Sigmoid colon (tissue), 4 donors: ENCODE data around the gene CEP95.

ENCODE experiments used
- EP300 ChIP-seq, 4 donors: sonication (generic); formaldehyde crosslinking; IDR thresholded peaks; one replicate each; pipeline ENCODE4 v1.6.1; 2017; ENCODE audit warnings: antibody characterized with exemption in 4 of 4
- POLR2A ChIP-seq, 2 donors: fragments of 450-650 bp; IDR thresholded peaks; one replicate each; pipeline ENCODE4 v1.6.1; 2016; ENCODE audit warnings: antibody characterized with exemption in 2 of 2, mild to moderate bottlenecking in 2 of 2, moderate library complexity in 2 of 2
- POLR2AphosphoS5 ChIP-seq, 4 donors: sonication (generic); formaldehyde crosslinking; IDR thresholded peaks; one replicate each; pipeline ENCODE4 v1.6.1; 2017; ENCODE audit warnings: antibody characterized with exemption in 4 of 4
- TF ChIP-seq, protein P1 (sequence below), 4 experiments: fragments of 450-650 bp in 3 of 4; fragments of 200-600 bp in 1 of 4; IDR thresholded peaks; one replicate each; pipeline ENCODE4 v1.5.1; 2016 to 2019; ENCODE audit warnings: antibody characterized with exemption in 4 of 4, mild to moderate bottlenecking in 3 of 4, moderate library complexity in 2 of 4

DNA sequence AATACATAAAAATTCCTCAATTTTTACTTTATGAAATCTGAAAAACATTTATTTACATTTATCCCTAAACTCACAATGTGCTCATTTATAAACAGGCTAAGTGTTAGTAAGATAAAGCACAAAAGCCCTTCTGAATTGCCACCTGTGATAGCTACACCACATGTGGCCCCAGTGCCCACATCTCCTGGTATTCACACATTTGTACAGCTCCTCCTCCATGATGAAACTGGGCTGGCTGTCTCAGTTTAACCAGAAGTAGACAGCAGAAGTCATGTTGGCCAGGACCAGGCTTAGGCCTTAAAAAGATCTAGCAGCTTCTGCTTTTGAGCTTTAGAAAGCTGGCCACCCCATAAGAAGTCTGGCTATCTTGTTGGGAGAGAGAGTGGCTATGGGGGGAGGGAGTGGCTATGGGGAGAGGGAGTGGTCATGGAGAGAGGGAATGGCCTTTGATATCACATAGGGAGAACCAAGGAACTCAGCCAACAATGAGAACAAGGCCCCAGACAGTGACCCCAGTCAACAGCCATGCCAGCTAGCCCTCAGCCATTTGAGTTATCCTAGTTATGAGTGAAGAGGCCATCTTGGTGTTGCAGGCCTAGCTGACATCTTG, 47.4 kb downstream of the CEP95 start:
- TF ChIP-seq, protein P1, sequence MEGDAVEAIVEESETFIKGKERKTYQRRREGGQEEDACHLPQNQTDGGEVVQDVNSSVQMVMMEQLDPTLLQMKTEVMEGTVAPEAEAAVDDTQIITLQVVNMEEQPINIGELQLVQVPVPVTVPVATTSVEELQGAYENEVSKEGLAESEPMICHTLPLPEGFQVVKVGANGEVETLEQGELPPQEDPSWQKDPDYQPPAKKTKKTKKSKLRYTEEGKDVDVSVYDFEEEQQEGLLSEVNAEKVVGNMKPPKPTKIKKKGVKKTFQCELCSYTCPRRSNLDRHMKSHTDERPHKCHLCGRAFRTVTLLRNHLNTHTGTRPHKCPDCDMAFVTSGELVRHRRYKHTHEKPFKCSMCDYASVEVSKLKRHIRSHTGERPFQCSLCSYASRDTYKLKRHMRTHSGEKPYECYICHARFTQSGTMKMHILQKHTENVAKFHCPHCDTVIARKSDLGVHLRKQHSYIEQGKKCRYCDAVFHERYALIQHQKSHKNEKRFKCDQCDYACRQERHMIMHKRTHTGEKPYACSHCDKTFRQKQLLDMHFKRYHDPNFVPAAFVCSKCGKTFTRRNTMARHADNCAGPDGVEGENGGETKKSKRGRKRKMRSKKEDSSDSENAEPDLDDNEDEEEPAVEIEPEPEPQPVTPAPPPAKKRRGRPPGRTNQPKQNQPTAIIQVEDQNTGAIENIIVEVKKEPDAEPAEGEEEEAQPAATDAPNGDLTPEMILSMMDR (IDR thresholded peaks at IDR 0.05) = no peak
- TF ChIP-seq POLR2AphosphoS5 (IDR thresholded peaks at IDR 0.05) (no peak), POLR2A (IDR thresholded peaks at IDR 0.05) (no peak), EP300 (IDR thresholded peaks at IDR 0.05) (no peak)
